Measurements from ENCODE around the gene SHISAL1.

DNA sequence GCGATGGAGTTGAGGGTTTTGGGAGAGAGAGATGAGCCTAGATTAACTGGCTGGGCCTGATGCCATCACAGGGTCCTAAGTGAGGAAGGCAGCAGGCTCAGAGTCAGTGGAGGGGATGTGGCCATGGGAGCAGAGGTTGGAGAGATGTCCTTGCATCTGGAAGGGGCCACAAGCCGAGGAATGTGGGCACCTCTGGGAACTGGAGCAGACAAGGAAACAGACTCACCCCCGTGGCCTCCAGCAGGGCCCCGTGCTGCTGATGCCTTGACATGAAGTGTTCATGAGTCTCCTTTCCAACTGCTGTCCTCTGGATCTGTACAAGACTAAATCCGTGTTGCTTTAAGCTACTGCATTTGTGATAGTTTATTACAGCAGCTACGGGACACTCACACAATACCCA lies 49.2 kb downstream of the SHISAL1 start:
- TF ChIP-seq, protein P1, sequence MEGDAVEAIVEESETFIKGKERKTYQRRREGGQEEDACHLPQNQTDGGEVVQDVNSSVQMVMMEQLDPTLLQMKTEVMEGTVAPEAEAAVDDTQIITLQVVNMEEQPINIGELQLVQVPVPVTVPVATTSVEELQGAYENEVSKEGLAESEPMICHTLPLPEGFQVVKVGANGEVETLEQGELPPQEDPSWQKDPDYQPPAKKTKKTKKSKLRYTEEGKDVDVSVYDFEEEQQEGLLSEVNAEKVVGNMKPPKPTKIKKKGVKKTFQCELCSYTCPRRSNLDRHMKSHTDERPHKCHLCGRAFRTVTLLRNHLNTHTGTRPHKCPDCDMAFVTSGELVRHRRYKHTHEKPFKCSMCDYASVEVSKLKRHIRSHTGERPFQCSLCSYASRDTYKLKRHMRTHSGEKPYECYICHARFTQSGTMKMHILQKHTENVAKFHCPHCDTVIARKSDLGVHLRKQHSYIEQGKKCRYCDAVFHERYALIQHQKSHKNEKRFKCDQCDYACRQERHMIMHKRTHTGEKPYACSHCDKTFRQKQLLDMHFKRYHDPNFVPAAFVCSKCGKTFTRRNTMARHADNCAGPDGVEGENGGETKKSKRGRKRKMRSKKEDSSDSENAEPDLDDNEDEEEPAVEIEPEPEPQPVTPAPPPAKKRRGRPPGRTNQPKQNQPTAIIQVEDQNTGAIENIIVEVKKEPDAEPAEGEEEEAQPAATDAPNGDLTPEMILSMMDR (IDR thresholded peaks at IDR 0.05 in 8 of 11, conservative IDR thresholded peaks at IDR 0.05 in 3 of 11), result no peak
- no peak for TF ChIP-seq POLR2A (IDR thresholded peaks at IDR 0.05)
